Measurements from ENCODE around the gene TMEM9.

GRCh38 chr1:201192261-201192788, 38.1 kb upstream of the TMEM9 start:
- TF ChIP-seq RAD51 (IDR thresholded peaks at IDR 0.05; ENCODE audit: borderline replicate concordance, low read depth) (no peak), SRF (CRISPR knock-in tag; IDR thresholded peaks at IDR 0.05) (no peak), ZFX (CRISPR knock-in tag; IDR thresholded peaks at IDR 0.05) (no peak), TRIM28 (IDR thresholded peaks at IDR 0.05) (no peak), SMAD3 (CRISPR knock-in tag; conservative IDR thresholded peaks at IDR 0.05) (no peak), CTCF (IDR thresholded peaks at IDR 0.05 in 2 of 3, conservative IDR thresholded peaks at IDR 0.05 in 1 of 3; ENCODE audit: insufficient read depth in 2 of 3, low read depth in 1 of 3, low read length in 3 of 3) (no peak), ARNT (IDR thresholded peaks at IDR 0.05) (no peak), NR2C2 (CRISPR knock-in tag; IDR thresholded peaks at IDR 0.05) (no peak), NR2C2 (tag; IDR thresholded peaks at IDR 0.05) (no peak)

All from K562 (cell line).